H9 (cell line): ENCODE data around the gene THBS1. TPM values are rescaled to one million over a fixed set of nuclear protein-coding genes. Genes with fewer than 3 reads are reported as not detected.

Source experiments
- DNase-seq: peaks from one replicate; pipeline ENCODE4 v3.0.0-alpha.2; 2017
- H2AFZ ChIP-seq: one replicate; pipeline ENCODE4 v1.6.1; 2013; ENCODE audit warnings: mild to moderate bottlenecking, low read length, control low read depth, moderate library complexity
- H2AK5ac ChIP-seq: 2 replicates; pipeline ENCODE4 v1.6.1; 2013; ENCODE audit warnings: low read length, control low read depth, mixed read lengths; ENCODE audit not compliant: insufficient read length
- H2BK120ac ChIP-seq: one replicate; pipeline ENCODE4 v1.6.1; 2013; ENCODE audit warnings: low read depth, mild to moderate bottlenecking, low read length, control low read depth, inconsistent platforms; ENCODE audit not compliant: poor library complexity, severe bottlenecking
- H2BK12ac ChIP-seq: 2 replicates; pipeline ENCODE4 v1.6.1; 2013; ENCODE audit warnings: low read length, control low read depth, mixed read lengths, low read depth; ENCODE audit not compliant: insufficient read length
- H2BK15ac ChIP-seq: 2 replicates; pipeline ENCODE4 v1.6.1; 2013; ENCODE audit warnings: low read depth, low read length, control low read depth
- H2BK20ac ChIP-seq: one replicate; pipeline ENCODE4 v1.6.1; 2013; ENCODE audit warnings: low read depth, mild to moderate bottlenecking, low read length, control low read depth, inconsistent platforms; ENCODE audit not compliant: poor library complexity, severe bottlenecking
- H2BK5ac ChIP-seq: 2 replicates; pipeline ENCODE4 v1.6.1; 2013; ENCODE audit warnings: low read length, control low read depth, mixed read lengths; ENCODE audit not compliant: insufficient read length
- H3K14ac ChIP-seq: 2 replicates; pipeline ENCODE4 v1.6.1; 2013; ENCODE audit warnings: low read length, control low read depth; ENCODE audit not compliant: insufficient read depth
- H3K18ac ChIP-seq: 2 replicates; pipeline ENCODE4 v1.6.1; 2013; ENCODE audit warnings: low read depth, mild to moderate bottlenecking, mixed read lengths, low read length, control low read depth; ENCODE audit not compliant: insufficient read length
- H3K23ac ChIP-seq: 2 replicates; pipeline ENCODE4 v1.6.1; 2013; ENCODE audit warnings: low read length, control low read depth, mixed read lengths, low read depth; ENCODE audit not compliant: insufficient read length
- H3K23me2 ChIP-seq: 2 replicates; pipeline ENCODE4 v1.6.1; 2013; ENCODE audit warnings: low read depth, mild to moderate bottlenecking, mixed read lengths, low read length, control low read depth; ENCODE audit not compliant: insufficient read length, poor library complexity, severe bottlenecking
- H3K27ac ChIP-seq: 2 replicates; pipeline ENCODE4 v1.5.1; 2013; ENCODE audit warnings: low read length, control low read depth, mixed read lengths, low read depth; ENCODE audit not compliant: insufficient read length
- H3K27me3 ChIP-seq: 2 replicates; pipeline ENCODE4 v1.6.1; 2013; ENCODE audit warnings: low read length, control low read depth, inconsistent platforms; ENCODE audit not compliant: insufficient read depth
- H3K4ac ChIP-seq: 2 replicates; pipeline ENCODE4 v1.6.1; 2013; ENCODE audit warnings: low read depth, mild to moderate bottlenecking, control low read depth, inconsistent platforms, low read length, moderate library complexity
- H3K4me1 ChIP-seq: 2 replicates; pipeline ENCODE4 v1.6.1; 2013; ENCODE audit warnings: low read length, control low read depth, inconsistent platforms; ENCODE audit not compliant: insufficient read depth
- H3K4me2 ChIP-seq: 2 replicates; pipeline ENCODE4 v1.6.1; 2013; ENCODE audit warnings: low read length, control low read depth, mixed read lengths; ENCODE audit not compliant: insufficient read length, insufficient read depth
- H3K56ac ChIP-seq: 2 replicates; pipeline ENCODE4 v1.6.1; 2013; ENCODE audit warnings: low read depth, mild to moderate bottlenecking, mixed read lengths, low read length, control low read depth; ENCODE audit not compliant: insufficient read length
- H3K79me1 ChIP-seq: 2 replicates; pipeline ENCODE4 v1.6.1; 2013; ENCODE audit warnings: low read depth, mild to moderate bottlenecking, moderate library complexity, low read length, control low read depth, inconsistent platforms; ENCODE audit not compliant: insufficient read depth, poor library complexity, severe bottlenecking
- H3K79me2 ChIP-seq: 2 replicates; pipeline ENCODE4 v1.6.1; 2013; ENCODE audit warnings: low read length, control low read depth, inconsistent platforms; ENCODE audit not compliant: insufficient read depth
- H3K9ac ChIP-seq: 2 replicates; pipeline ENCODE4 v1.6.1; 2013; ENCODE audit warnings: low read length, control low read depth, mixed read lengths; ENCODE audit not compliant: insufficient read length; ENCODE audit errors: extremely low read depth
- H3K9me3 ChIP-seq: one replicate; pipeline ENCODE4 v1.6.1; 2013; ENCODE audit warnings: low read depth, low read length, inconsistent platforms; ENCODE audit not compliant: control insufficient read depth
- H3T11ph ChIP-seq: one replicate; pipeline ENCODE4 v1.6.1; 2013; ENCODE audit warnings: mild to moderate bottlenecking, low read length, control low read depth, inconsistent platforms
- H4K20me1 ChIP-seq: one replicate; pipeline ENCODE4 v1.6.1; 2013; ENCODE audit not compliant: control insufficient read depth, insufficient read length, insufficient read depth
- H4K5ac ChIP-seq: 2 replicates; pipeline ENCODE4 v1.6.1; 2013; ENCODE audit warnings: low read depth, mild to moderate bottlenecking, mixed read lengths, low read length, control low read depth; ENCODE audit not compliant: insufficient read length
- H4K8ac ChIP-seq: replicated peaks from 2 replicates; pipeline ENCODE4 v1.6.1; 2013; ENCODE audit warnings: low read length, control low read depth, mixed read lengths, low read depth; ENCODE audit not compliant: insufficient read length
- H4K91ac ChIP-seq: 2 replicates; pipeline ENCODE4 v1.6.1; 2013; ENCODE audit warnings: low read depth, mild to moderate bottlenecking, moderate library complexity, mixed read lengths, low read length, control low read depth; ENCODE audit not compliant: insufficient read length
- H3K27ac Mint-ChIP-seq, 3 experiments: 2 replicates in 2 of 3; 3 replicates in 1 of 3; pipeline ENCODE4 v1.8.0; 2020 to 2021; ENCODE audit warnings: mixed read lengths in 3 of 3, mild to moderate bottlenecking in 1 of 3, moderate library complexity in 1 of 3
- H3K27me3 Mint-ChIP-seq: 2 replicates; pipeline ENCODE4 v1.8.0; 2021; ENCODE audit warnings: low read depth, mild to moderate bottlenecking, moderate library complexity, mixed read lengths
- H3K36me3 Mint-ChIP-seq, 3 experiments: 2 replicates in 2 of 3; 3 replicates in 1 of 3; pipeline ENCODE4 v1.8.0; 2020 to 2021; ENCODE audit warnings: low read depth in 3 of 3, mixed read lengths in 3 of 3; ENCODE audit not compliant: insufficient read depth in 1 of 3
- H3K4me1 Mint-ChIP-seq, 2 experiments: 2 replicates each; pipeline ENCODE4 v1.8.0; 2020; ENCODE audit warnings: mixed read lengths in 2 of 2
- H3K4me3 Mint-ChIP-seq, 2 experiments: 2 replicates in 1 of 2; 3 replicates in 1 of 2; pipeline ENCODE4 v1.8.0; 2020 to 2021; ENCODE audit warnings: mild to moderate bottlenecking in 2 of 2, mixed read lengths in 2 of 2, moderate library complexity in 1 of 2
- H3K9me3 Mint-ChIP-seq, 2 experiments: 2 replicates in 1 of 2; 3 replicates in 1 of 2; pipeline ENCODE4 v1.8.0; 2020; ENCODE audit warnings: mild to moderate bottlenecking in 2 of 2, mixed read lengths in 2 of 2, moderate library complexity in 1 of 2
- CTCF ChIP-seq: fragments of 200-600 bp; sonication (generic); conservative IDR thresholded peaks from 3 replicates; pipeline ENCODE4 v1.8.0; 2021; ENCODE audit warnings: antibody characterized with exemption, mild to moderate bottlenecking
- WGBS: extraction: QIAGEN DNeasy Blood & Tissue Kit; methylation state at CpG from one replicate; pipeline ENCODE4 v1.1.7; 2013; ENCODE audit warnings: missing lambda C conversion rate, low lambda C conversion rate, mixed read lengths; ENCODE audit not compliant: insufficient read length; ENCODE audit errors: extremely low coverage; 5-methylcytosine and 5-hydroxymethylcytosine counted together
- total RNA-seq: library from RNA; stranded (reverse); gene quantifications from 2 replicates; pipeline ENCODE4 v1.2.1, GENCODE V29; 2021

The THBS1 gene
- total RNA-seq, 1 experiment from 2014 or later = 72.1 TPM

- H3K79me1 ChIP-seq = no peaks in the 10 kb centered on the region
- H3T11ph ChIP-seq = no peak overlapping the region
- H2AK5ac ChIP-seq = no peak overlapping the region
- H3K79me2 ChIP-seq = no peaks in the 10 kb centered on the region
- no peaks in the 10 kb centered on the region for H3K9me3 ChIP-seq
- H3K14ac ChIP-seq = no peak overlapping the region
- DNase-seq = no peak
- H3K4me1 ChIP-seq = no peaks in the 10 kb centered on the region
- no peak overlapping the region for H3K9ac ChIP-seq
- no peak overlapping the region for H2BK5ac ChIP-seq
- H3K23ac ChIP-seq = no peak overlapping the region
- H2AFZ ChIP-seq = no peak overlapping the region
- H3K4me2 ChIP-seq = no peak overlapping the region
- no peak overlapping the region for H4K5ac ChIP-seq
- Mint-ChIP-seq H3K4me1 (peaks cover 18 to 20% of the 10 kb centered on the region in 2 experiments), H3K9me3 (no peaks in the 10 kb centered on the region), H3K4me3 (no peak overlapping the region), H3K27me3 (no peaks in the 10 kb centered on the region; the same call in 1 of the 2 replicates), H3K36me3 (no peaks in the 10 kb centered on the region), H3K27ac (peak overlapping the region in 2 of 3 experiments; percentile 22; a peak in 2 of 7 replicates)
- no peak overlapping the region for H2BK12ac ChIP-seq
- no peak overlapping the region for H3K4ac ChIP-seq
- H3K18ac ChIP-seq = no peak overlapping the region
- no peak overlapping the region for H3K56ac ChIP-seq
- no peaks in the 10 kb centered on the region for H4K20me1 ChIP-seq
- no peaks in the 10 kb centered on the region for H3K27me3 ChIP-seq
- H2BK15ac ChIP-seq = no peak overlapping the region
- no peak overlapping the region for H2BK120ac ChIP-seq
- H4K91ac ChIP-seq = no peak overlapping the region
- WGBS = no CpG with 5 or more reads among the region's 2 CpGs
- no peak overlapping the region for H2BK20ac ChIP-seq
- H3K23me2 ChIP-seq = no peaks in the 10 kb centered on the region
- H4K8ac ChIP-seq = no peak overlapping the region
- no peak overlapping the region for H3K27ac ChIP-seq
- no peak for TF ChIP-seq CTCF
Observed at GRCh38 chr15:39553947-39554693, 26.8 kb upstream of the THBS1 start.
